Measurements from ENCODE around the gene UTP25.

Gene UTP25, protein sequence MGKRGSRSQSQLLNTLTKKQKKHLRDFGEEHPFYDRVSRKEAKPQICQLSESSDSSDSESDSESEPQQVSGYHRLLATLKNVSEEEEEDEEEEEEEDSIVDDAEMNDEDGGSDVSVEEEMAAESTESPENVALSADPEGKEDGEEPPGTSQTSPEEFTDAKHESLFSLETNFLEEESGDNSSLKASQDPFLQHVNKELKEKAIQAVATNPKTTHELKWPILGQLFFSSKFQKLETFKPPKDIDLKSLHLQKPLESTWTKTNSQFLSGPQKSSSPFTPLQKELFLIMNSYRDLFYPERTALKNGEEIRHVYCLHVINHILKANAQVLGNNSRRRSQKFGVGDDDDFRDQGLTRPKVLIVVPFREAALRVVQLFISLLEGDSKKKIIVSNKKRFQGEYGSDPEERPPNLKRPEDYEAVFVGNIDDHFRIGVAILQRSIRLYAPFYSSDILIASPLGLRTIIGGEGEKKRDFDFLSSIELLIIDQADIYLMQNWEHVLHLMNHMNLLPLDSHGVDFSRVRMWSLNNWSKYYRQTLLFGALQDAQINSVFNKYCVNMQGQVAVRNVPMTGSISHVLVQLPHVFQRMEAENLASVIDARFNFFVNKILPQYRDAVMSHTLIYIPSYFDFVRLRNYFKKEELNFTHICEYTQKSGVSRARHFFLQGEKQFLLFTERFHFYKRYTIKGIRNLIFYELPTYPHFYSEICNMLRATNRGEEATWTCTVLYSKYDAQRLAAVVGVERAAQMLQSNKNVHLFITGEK

DNA sequence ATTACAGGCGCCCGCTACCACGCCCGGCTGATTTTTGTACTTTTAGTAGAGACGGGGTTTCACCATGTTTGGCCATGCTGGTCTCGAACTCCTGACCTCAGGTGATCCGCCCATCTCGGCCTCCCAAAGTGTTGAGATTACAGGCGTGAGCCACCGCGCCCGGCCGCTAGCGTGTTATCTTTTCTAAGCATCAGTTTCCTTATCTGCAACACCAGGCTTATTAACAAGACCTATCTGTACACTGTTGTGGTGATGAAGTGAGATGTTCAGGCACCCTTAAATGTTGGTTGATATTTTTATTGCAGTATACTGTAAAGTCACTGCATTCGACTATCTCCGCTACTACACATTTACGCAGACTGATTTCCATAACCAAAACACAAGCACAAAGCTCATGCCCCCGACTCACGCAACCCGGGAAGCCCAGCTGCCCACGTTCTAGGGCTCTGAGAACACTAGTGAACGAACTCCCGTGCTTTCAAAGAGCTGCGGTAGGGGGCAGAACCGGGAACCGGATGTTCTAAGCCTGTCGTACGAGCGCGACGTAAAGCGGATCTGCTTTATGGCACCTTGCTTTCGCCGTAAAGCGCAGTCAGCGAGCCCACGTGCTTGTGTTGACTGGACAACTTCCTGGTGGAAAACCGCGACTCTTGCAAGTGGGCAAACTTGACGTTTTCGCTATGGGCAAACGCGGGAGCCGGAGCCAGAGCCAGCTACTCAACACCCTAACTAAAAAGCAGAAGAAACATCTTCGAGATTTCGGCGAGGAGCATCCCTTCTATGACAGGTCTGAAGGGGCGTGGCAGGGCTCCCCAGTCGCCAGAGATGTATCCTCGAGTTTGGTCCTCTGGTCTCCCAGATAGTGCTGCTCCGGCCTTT is at the start of gene UTP25:
Gene UTP25, plus strand, starts transcription at position 589 of the 879 bp plus-strand sequence. Its CDS starts 92 bp downstream, at position 681.
- no peak for TF ChIP-seq Cebpa-rat (IDR thresholded peaks at IDR 0.05)
- Histone ChIP-seq H3K4me1 (peaks cover 26% of the 10 kb centered on the region), H3K4me3 (peak within 1 kb of the TSS; percentile 84)

DNA sequence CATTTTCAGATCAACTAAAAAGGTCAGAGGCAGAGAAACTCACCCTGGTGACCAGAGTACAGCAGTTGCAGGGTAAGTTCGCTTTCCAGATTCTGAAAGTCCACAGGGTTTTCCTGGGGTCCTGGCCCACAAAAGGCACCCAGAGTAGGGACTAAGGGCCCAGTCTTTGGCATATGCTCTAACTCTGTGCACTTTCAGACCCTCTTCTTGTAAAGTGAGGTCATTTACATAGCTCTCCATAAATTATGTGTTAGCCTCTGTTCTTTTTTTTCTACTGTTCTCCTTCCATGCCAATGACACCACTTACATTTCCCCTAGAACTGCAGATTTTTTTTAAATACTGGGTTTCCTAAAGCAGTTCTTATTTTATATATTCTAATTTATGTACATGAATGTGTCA is 49.7 kb upstream of the UTP25 start:
- Histone ChIP-seq H3K4me2 (no peak overlapping the region), H4K20me1 (no peaks in the 10 kb centered on the region), H3K9ac (no peak overlapping the region), H3K4me3 (no peak overlapping the region), H3K27ac (no peak overlapping the region), H3K4me1 (peaks cover 23% of the 10 kb centered on the region), H3K27me3 (no peaks in the 10 kb centered on the region), H3K9me3 (no peaks in the 10 kb centered on the region), H3K36me3 (peaks cover 50% of the 10 kb centered on the region)
- TF ChIP-seq Cebpa-rat (IDR thresholded peaks at IDR 0.05): no peak

More for the DNA sequence above, at the start of gene UTP25:
- H4K20me1 ChIP-seq: no peaks in the 10 kb centered on the region
- H3K27me3 ChIP-seq: no peaks in the 10 kb centered on the region
- H3K36me3 ChIP-seq: peaks cover 19% of the 10 kb centered on the region
- peak within 1 kb of the TSS; percentile 81 for H3K4me2 ChIP-seq
- H3K9ac ChIP-seq: peak within 1 kb of the TSS; percentile 79
- H3K9me3 ChIP-seq: no peaks in the 10 kb centered on the region
- H3K27ac ChIP-seq: peak within 1 kb of the TSS; percentile 79

DNA sequence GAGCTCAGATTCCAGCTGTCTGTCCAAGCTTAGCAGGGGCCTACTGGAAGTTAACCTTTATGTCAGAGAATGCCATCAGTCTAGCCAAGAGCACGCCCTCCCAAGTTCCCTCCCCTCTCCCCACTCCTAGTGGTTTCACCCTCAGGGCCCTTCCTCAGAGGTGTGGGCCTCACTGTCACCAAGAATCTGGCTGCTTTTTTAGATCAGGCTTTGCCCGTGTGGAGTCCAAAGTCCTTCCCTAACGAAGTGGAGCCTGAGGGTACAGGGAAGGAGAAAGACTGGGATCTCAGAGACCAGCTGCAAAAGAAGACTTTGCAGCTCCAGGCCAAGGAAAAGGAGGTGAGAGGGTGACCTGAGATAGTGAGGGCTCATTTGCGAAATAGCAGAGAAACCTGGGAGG is 47.5 kb upstream of the UTP25 start:
- no peak overlapping the region for H3K4me3 ChIP-seq
- no peak overlapping the region for H3K27ac ChIP-seq
- peaks cover 53% of the 10 kb centered on the region for H3K36me3 ChIP-seq
- no peak overlapping the region for H3K9ac ChIP-seq
- H3K27me3 ChIP-seq: no peaks in the 10 kb centered on the region
- H3K4me2 ChIP-seq: no peak overlapping the region
- no peaks in the 10 kb centered on the region for H4K20me1 ChIP-seq
- TF ChIP-seq Cebpa-rat (IDR thresholded peaks at IDR 0.05): no peak
- no peaks in the 10 kb centered on the region for H3K9me3 ChIP-seq
- H3K4me1 ChIP-seq: peaks cover 23% of the 10 kb centered on the region

DNA sequence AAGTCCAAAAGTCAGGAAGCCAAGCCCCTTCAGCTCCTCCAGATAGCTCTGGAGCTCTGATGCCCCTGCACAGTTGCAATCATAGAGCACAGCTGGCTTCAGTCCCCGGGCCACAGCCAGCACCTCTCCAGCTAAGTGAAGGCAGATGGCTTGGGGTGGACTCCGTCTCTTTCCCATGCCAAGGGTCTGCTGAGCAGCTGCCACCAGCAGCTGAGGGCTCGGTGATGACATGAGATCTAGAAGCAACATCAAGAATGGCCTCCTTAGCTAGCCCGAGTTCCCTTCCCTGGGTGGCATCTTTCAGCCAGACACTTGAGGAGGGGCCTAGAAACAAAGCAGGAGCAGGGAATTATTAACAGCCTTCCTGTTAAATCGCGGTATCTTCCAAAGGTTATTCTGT is 44.4 kb upstream of the UTP25 start:
- peak overlapping the region; percentile 81; the same call in 1 of the 2 replicates for H3K27ac ChIP-seq
- peaks cover 38% of the 10 kb centered on the region for H3K36me3 ChIP-seq
- no peaks in the 10 kb centered on the region for H3K27me3 ChIP-seq
- no peaks in the 10 kb centered on the region for H4K20me1 ChIP-seq
- H3K9ac ChIP-seq: peak overlapping the region; percentile 86
- peaks cover 15% of the 10 kb centered on the region for H3K4me1 ChIP-seq
- peak overlapping the region; percentile 70 for H3K4me3 ChIP-seq
- no peaks in the 10 kb centered on the region for H3K9me3 ChIP-seq
- H3K4me2 ChIP-seq: peak overlapping the region; percentile 84
- no peak for TF ChIP-seq Cebpa-rat (IDR thresholded peaks at IDR 0.05)

DNA sequence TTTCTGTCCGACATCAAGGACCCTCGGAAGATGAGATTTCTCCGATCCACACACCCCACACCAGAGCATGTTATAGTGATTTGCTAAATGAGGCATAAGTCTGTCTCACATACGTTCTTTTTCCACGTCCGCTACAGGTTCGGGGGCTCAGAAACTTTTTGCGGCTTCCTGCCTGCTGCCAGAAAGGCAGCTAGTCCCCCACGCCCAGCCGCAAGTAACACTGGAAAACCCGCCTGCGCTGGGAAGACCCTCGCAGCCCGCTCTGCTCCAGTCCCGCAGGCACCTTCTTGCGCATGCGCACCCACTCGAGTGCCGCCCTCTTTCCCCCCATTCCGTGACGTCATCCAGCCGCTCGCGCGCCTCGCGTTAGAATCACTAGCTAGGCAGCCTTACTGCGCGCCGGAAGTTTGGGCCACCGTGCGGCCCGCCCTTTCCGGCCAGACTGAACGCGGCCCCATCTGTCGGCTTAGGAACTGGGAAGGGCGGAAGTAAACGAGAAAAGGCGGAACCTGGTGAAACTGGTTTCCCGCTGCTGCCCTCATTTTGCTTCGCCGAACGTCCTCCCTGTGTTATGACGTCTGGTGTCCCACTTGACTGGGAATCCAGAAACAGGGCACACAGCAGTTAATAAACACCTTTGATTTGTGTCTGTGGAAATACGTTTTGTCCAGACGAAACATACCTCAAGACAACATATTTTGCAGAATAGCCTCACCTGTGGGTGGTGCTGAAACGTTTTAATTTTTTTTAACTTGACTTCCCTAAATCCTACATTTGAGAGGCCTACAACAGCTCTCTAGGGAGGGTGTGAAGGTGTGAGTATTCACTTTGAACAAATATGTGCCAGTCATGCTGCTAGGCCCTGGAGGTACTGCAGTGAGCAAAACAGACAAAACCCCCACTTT is 43.3 kb upstream of the UTP25 start, which contains the start of gene C1orf74:
Gene C1orf74, minus strand, starts transcription at position 295 of the 905 bp plus-strand sequence. CDS start 925 bp downstream, outside the sequence.
- Histone ChIP-seq H3K4me1 (peaks cover 15% of the 10 kb centered on the region), H4K20me1 (no peaks in the 10 kb centered on the region), H3K27ac (peak within 1 kb of the TSS; percentile 81), H3K36me3 (peaks cover 27% of the 10 kb centered on the region), H3K4me2 (peak within 1 kb of the TSS; percentile 84), H3K9me3 (no peaks in the 10 kb centered on the region), H3K9ac (peak within 1 kb of the TSS; percentile 86), H3K27me3 (no peaks in the 10 kb centered on the region), H3K4me3 (peak within 1 kb of the TSS; percentile 70)
- TF ChIP-seq Cebpa-rat (IDR thresholded peaks at IDR 0.05): no peak

DNA sequence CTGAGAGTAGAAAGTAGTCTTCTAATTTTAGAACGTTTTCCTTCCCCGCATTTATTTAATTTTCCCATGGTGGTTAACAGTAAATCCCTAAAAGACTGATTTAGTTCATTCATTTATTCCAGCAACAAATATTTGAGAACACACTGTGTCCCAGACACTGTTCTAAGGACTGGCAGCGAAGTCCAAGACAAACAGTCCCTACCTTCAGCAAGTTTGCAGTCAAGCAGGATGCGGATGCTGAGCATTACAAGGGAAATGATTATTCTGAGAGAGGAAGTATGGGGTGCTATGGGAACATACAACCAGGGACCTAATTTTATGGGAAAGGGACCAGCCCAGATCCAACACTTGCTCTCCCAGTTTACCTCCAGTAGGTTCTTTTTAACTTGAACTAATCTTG is 42.2 kb upstream of the UTP25 start:
- Histone ChIP-seq H3K4me2 (no peak overlapping the region), H3K36me3 (peaks cover 24% of the 10 kb centered on the region), H3K9me3 (no peaks in the 10 kb centered on the region), H3K27me3 (no peaks in the 10 kb centered on the region), H3K4me1 (peaks cover 15% of the 10 kb centered on the region), H3K4me3 (no peak overlapping the region), H4K20me1 (no peaks in the 10 kb centered on the region), H3K9ac (no peak overlapping the region), H3K27ac (no peak overlapping the region)
- TF ChIP-seq Cebpa-rat (IDR thresholded peaks at IDR 0.05): no peak

DNA sequence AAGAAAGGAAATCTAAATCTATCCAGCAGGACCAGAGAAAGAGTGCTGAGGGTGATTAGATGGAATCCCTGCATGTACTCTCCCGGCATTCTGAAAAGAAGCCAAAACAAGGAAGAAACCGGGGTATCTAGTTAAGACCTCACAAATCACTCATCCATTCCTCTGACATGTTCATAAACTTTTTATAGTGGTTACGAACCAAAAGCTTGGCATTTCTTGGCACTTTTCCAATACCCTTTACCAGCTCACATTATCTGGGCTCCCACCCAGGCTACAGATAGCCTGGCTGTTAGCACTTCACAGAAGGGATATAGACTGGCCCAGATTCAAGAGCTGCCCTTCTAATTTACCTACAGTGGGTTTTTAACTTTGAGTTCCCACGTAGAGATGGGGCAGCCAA is 41.6 kb upstream of the UTP25 start:
- TF ChIP-seq Cebpa-rat (IDR thresholded peaks at IDR 0.05): no peak
- Histone ChIP-seq H3K4me1 (peaks cover 15% of the 10 kb centered on the region), H3K9ac (no peak overlapping the region), H3K27ac (no peak overlapping the region), H4K20me1 (no peaks in the 10 kb centered on the region), H3K4me2 (no peak overlapping the region), H3K36me3 (peaks cover 21% of the 10 kb centered on the region), H3K4me3 (no peak overlapping the region), H3K9me3 (no peaks in the 10 kb centered on the region), H3K27me3 (no peaks in the 10 kb centered on the region)

DNA sequence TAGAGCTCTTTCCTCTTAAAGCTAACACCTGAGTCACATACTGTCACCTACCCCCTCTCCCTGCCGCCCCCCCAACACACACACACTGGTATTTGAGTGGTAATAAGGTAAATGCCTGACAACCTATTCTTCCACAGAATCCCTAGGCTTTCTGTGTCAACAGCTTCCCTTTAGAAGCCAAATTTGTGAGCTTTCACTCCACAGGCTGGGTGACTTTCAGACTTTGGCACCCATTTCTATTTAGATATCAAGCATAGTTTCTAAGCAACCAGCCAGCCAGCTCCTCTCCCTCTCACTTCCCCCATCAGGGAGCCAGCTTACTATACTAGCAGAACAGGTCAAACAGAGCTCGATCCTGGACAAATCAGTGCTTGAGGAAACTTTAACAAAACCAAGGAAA is 40.2 kb upstream of the UTP25 start:
- TF ChIP-seq Cebpa-rat (IDR thresholded peaks at IDR 0.05): no peak
- Histone ChIP-seq H3K4me3 (no peak overlapping the region), H3K9ac (no peak overlapping the region), H3K4me2 (no peak overlapping the region), H3K9me3 (no peaks in the 10 kb centered on the region), H3K4me1 (peaks cover 15% of the 10 kb centered on the region), H4K20me1 (no peaks in the 10 kb centered on the region), H3K36me3 (peaks cover 9% of the 10 kb centered on the region), H3K27ac (no peak overlapping the region), H3K27me3 (no peaks in the 10 kb centered on the region)
